ENCODE measurements around the gene SHROOM2.
A peak's percentile ranks its signal among the peaks of the same experiment; 100 is the strongest.

Gene SHROOM2

DNA sequence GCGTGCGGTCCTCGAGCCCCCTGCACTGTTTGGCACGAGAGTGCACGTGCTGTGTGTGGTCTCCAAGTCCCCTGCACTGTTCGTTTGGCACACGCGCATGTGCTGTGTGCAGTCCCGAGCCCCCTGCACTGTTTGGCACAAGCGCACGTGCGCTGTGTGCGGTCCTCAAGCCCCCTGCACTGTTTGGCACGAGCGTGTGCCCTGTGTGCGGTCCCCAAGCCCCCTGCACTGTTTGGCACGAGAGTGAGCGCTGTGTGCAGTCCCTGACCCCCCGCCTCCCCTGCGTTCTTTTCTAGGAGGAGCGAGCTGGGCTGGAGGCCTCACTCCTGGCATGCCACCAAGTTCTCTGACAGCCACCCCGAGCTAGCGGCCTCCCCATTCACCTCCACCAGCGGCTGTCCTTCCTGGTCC, 104.5 kb downstream of the SHROOM2 start:
- no peak for DNase-seq (ENCODE audit: low read depth in 1 of 2, low spot score in 1 of 2)

- no peak for DNase-seq (ENCODE audit: low read depth in 1 of 2, low spot score in 1 of 2)
Observed at GRCh38 chrX:9895225-9895912, 109.1 kb downstream of the SHROOM2 start.

DNA sequence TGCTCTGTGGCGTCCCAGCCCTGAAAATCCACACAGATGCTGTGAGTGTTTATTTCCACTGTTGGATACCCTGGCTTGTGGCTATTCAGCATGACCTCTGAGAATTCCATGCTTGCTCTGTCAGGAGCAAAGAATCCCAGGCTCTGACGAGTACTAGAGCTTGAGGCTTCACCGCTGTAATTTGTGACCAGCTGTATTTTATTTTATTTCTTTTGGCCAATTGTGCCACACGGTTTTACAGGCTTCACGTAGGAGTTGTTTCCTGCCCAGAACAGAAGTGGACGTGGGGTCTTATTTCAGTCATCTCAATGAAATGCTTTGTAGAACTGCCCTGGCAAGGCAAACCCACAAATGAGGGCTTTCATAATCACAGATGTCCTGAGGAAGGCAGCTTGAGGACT, 111.5 kb downstream of the SHROOM2 start:
- DNase-seq (ENCODE audit: low read depth in 1 of 2, low spot score in 1 of 2), result no peak

DNA sequence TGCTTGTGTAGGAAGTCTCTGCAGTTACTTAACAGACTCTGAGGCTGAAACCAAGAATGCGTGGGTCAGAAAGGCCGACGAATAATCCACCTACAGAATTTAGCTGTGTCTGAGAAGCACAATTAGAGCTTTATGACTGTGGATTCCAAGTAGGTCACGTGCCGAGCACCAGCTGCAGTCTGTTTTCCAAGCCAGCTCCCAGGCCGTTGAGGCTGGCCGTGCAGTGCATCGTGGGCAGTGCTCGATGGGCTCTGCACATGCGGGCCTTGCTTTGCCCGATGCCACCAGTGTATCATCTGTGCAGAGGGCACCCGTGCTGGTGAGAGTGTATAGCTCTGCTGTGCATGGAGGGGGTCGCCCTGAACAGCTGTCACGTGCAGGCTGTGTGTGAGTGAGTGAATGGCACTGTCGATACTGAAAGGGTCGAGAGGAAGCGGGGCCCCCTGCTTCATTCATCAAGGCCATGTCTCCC, 113.4 kb downstream of the SHROOM2 start:
- DNase-seq (ENCODE audit: low read depth in 1 of 2, low spot score in 1 of 2), result peak in 1 of 2 donors; percentile 3

DNA sequence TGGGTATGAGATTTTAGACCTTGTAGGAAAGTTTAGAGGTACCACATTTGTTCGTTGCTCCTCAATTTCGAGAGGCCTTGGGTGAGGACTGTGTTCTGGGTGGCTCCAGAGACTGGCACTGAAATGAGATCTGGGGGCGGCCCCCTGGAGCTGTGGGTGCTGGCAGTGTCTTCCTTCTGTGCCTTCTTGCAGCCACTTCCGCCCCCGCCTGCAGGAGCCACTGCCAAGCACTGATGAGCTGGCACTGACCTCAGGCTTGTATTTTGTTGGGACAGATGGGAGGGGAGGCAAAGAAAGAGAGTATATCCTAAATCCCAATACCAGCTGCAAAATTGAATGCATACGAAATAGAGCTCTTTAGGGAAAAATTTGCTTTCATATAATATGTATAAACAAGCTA, 116.4 kb downstream of the SHROOM2 start:
- no peak for DNase-seq (ENCODE audit: low read depth in 1 of 2, low spot score in 1 of 2)

GRCh38 chrX:9903146-9903545, 116.9 kb downstream of the SHROOM2 start:
- DNase-seq (ENCODE audit: low read depth in 1 of 2, low spot score in 1 of 2), result no peak

- no peak for DNase-seq (ENCODE audit: low read depth in 1 of 2, low spot score in 1 of 2)
Observed at GRCh38 chrX:9905288-9905687, 119.1 kb downstream of the SHROOM2 start.

GRCh38 chrX:9905721-9906120, 119.5 kb downstream of the SHROOM2 start:
- DNase-seq (ENCODE audit: low read depth in 1 of 2, low spot score in 1 of 2), result no peak

DNA sequence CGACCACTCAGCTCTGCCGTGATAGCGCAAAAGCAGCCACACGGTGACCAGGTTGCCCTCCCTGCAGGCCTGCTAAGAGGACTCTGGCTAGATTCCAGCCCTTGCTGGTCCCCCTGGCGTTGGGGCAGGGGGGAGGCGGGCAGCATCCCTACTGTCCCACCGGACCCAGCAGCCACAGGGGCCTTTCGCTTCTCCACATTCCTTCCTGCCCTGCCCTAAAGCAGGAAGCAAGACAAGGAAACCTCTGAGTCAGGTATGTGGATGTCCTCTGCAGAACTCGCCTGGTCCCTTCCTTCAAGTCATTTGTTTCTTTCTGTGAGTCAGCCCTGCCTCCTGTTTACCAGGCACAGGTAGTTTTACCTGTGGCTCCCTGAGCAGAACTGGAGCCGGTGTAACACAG, 120.7 kb downstream of the SHROOM2 start:
- no peak for DNase-seq (ENCODE audit: low read depth in 1 of 2, low spot score in 1 of 2)

GRCh38 chrX:9907645-9908387, 121.6 kb downstream of the SHROOM2 start:
- no peak for DNase-seq (ENCODE audit: low read depth in 1 of 2, low spot score in 1 of 2)

GRCh38 chrX:9909254-9909653, 123.0 kb downstream of the SHROOM2 start:
- DNase-seq (ENCODE audit: low read depth in 1 of 2, low spot score in 1 of 2), result no peak

GRCh38 chrX:9911487-9911886, 125.3 kb downstream of the SHROOM2 start:
- no peak for DNase-seq (ENCODE audit: low read depth in 1 of 2, low spot score in 1 of 2)

- no peak for DNase-seq (ENCODE audit: low read depth in 1 of 2, low spot score in 1 of 2)
Observed at GRCh38 chrX:9912351-9913145, 126.3 kb downstream of the SHROOM2 start.

- DNase-seq (ENCODE audit: low read depth in 1 of 2, low spot score in 1 of 2), result no peak
Observed at GRCh38 chrX:9913146-9913433, 126.9 kb downstream of the SHROOM2 start.

- no peak for DNase-seq (ENCODE audit: low read depth in 1 of 2, low spot score in 1 of 2)
Observed at GRCh38 chrX:9917861-9918260, 131.6 kb downstream of the SHROOM2 start.

DNA sequence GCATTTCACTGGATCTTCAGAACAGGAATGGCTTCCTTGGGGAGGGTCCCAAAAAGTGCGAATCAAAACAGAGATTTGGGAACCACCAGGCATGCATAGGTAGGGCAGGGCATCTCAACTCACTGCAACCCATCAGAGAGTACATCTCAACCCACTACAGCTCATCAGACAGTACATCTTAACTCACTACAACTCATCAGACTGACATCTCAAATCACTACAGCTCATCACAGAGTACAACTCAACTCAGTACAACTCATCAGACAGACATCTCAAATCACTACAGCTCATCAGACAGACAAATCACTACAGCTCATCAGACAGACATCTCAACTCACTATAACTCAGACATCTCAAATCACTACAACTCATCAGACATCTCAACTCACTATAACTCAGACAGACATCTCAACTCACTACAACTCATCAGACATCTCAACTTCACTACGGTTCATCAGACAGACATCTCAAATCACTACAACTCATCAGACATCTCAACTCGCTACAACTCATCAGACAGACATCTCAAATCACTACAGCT, 133.5 kb downstream of the SHROOM2 start:
- DNase-seq (ENCODE audit: low read depth in 1 of 2, low spot score in 1 of 2), result no peak

- DNase-seq (ENCODE audit: low read depth in 1 of 2, low spot score in 1 of 2), result no peak
Observed at GRCh38 chrX:9921407-9921806, 135.2 kb downstream of the SHROOM2 start.

- no peak for DNase-seq (ENCODE audit: low read depth in 1 of 2, low spot score in 1 of 2)
Observed at GRCh38 chrX:9923357-9923756, 137.1 kb downstream of the SHROOM2 start.

DNA sequence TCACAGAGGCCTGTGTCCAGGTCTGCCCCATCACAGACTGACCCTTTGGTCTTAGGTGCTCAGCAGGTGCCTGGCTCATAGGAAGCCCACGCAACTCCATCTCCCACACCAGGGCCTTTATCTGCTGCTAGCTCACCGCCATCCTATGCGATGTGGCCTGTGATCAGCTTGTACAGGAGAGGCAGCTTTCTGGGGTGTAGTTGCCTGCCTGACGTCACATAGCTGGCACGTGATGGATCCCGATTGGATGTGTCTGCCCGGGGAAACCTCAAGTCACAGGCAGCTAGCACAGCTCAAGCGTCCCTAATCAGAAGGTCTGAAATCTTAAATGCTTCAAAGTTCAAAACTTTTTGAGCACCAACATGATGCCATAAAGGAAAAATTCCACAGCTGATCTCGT, 139.8 kb downstream of the SHROOM2 start:
- no peak for DNase-seq (ENCODE audit: low read depth in 1 of 2, low spot score in 1 of 2)

DNA sequence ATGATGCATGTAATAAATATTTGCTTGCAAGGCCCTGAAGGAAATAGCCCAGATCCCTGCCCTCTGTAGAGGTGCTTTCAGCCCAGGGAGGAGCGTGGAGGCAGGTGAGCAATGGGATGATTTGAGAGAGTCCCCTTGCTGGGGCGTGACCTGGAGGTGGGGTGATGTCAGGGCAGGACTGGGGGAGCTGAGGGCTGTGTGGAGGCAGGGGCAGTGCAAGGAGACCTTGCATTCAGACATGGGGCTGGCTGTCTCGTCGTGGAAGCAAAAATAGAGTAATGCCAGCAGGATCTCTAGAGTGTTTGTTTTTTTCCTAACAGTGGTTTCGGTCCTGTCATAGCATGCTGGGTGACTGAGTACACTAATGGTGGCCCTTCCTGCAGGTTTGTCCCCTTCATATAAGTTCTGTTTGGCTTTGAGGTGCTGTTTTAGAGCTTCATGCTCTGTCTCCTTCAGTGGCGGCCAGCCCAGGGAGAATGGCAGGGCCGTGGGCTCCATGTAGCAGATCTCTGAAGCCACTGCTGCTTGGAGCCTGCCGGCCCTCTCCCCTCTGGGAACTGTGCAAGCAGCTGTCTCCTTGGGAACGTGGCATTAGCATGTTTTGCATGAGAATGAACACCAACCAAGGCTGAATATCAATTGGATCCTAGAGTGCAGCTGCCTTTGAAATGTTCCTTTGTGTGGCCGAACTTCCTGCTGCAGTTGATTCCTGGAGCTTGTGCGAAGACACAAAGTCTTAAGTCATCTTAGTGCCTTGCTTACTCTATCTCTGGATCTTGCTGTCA, 141.7 kb downstream of the SHROOM2 start:
- no peak for DNase-seq (ENCODE audit: low read depth in 1 of 2, low spot score in 1 of 2)

- DNase-seq (ENCODE audit: low read depth in 1 of 2, low spot score in 1 of 2), result no peak
Observed at GRCh38 chrX:9935436-9935835, 149.2 kb downstream of the SHROOM2 start.

All from activated CD4-positive, alpha-beta T cell treated with anti-CD3 and anti-CD28 coated beads, Interleukin-2, amount 50 U/mL, for 24 hours (primary cell).